Tibial nerve (tissue), 4 donors: Measurements from ENCODE around the gene SLC38A1. TPM values are rescaled to one million over a fixed set of nuclear protein-coding genes. Genes with fewer than 3 reads are reported as not detected.

ENCODE experiments used
- DNase-seq, 2 donors: peaks; one replicate each; pipeline ENCODE4 v3.0.0-alpha.2; 2019; ENCODE audit warnings: low spot score in 2 of 2
- H3K27ac ChIP-seq, 4 donors: fragments of 200-600 bp; sonication (generic) in 3 of 4; one replicate each; pipeline ENCODE4 v1.5.1; 2017 to 2019; ENCODE audit warnings: mild to moderate bottlenecking in 1 of 4
- H3K27me3 ChIP-seq, 2 donors: fragments of 200-600 bp; sonication (generic) in 1 of 2; one replicate each; pipeline versions ENCODE4 v1.5.1 to v1.6.0; 2017 to 2019
- H3K36me3 ChIP-seq, 3 donors: fragments of 200-600 bp; sonication (generic); one replicate each; pipeline ENCODE4 v1.5.1; 2018 to 2019
- H3K4me1 ChIP-seq, 4 donors: fragments of 200-600 bp; sonication (generic) in 3 of 4; one replicate each; pipeline ENCODE4 v1.5.1; 2017 to 2019
- H3K4me3 ChIP-seq, 4 donors: fragments of 200-600 bp; sonication (generic) in 3 of 4; one replicate each; pipeline ENCODE4 v1.5.1; 2017 to 2019; ENCODE audit warnings: mild to moderate bottlenecking in 1 of 4, moderate library complexity in 1 of 4
- H3K9me3 ChIP-seq, 4 donors: fragments of 200-600 bp; sonication (generic) in 3 of 4; one replicate each; pipeline ENCODE4 v1.5.1; 2017 to 2019
- CTCF ChIP-seq, 5 experiments: fragments of 200-600 bp in 3 of 5; fragments of 450-650 bp in 2 of 5; sonication (generic) in 3 of 5; IDR thresholded peaks; one replicate each; pipeline ENCODE4 v1.5.1; 2016 to 2019; ENCODE audit warnings: antibody characterized with exemption in 5 of 5, mild to moderate bottlenecking in 3 of 5, moderate library complexity in 2 of 5
- EP300 ChIP-seq, 2 donors: sonication (generic); formaldehyde crosslinking; IDR thresholded peaks; one replicate each; pipeline ENCODE4 v1.6.1; 2017; ENCODE audit warnings: antibody characterized with exemption in 2 of 2, mild to moderate bottlenecking in 1 of 2
- POLR2A ChIP-seq, 2 donors: fragments of 450-650 bp; IDR thresholded peaks; one replicate each; pipeline ENCODE4 v1.6.1; 2017; ENCODE audit warnings: antibody characterized with exemption in 2 of 2, mild to moderate bottlenecking in 2 of 2, moderate library complexity in 2 of 2
- WGBS, 2 donors: methylation state at CpG; one replicate each; pipeline ENCODE4 v1.1.5; 2018; 5-methylcytosine and 5-hydroxymethylcytosine counted together
- total RNA-seq, 4 donors: library from RNA; depleted of rRNA; stranded (reverse); fragments of >200 nt; gene quantifications; one replicate each; pipeline ENCODE4 v1.1.0, GENCODE V29; 2016

SLC38A1 gene
- total RNA-seq, 4 donors from 2014 or later: 7.0 to 11.8 (median 9.5) TPM

GRCh38 chr12:46186088-46186487 lies 82.8 kb downstream of the SLC38A1 start:
- no peak for DNase-seq
- Histone ChIP-seq H3K9me3 (no peaks in the 10 kb centered on the region), H3K27me3 (no peaks in the 10 kb centered on the region), H3K27ac (no peak overlapping the region), H3K4me3 (no peak overlapping the region), H3K36me3 (no peaks in the 10 kb centered on the region), H3K4me1 (peaks cover 0 to 16% (median 4%) of the 10 kb centered on the region in 4 donors)
- no peak for TF ChIP-seq CTCF (IDR thresholded peaks at IDR 0.05)
- TF ChIP-seq EP300 (IDR thresholded peaks at IDR 0.05): no peak
- TF ChIP-seq POLR2A (IDR thresholded peaks at IDR 0.05): no peak
- WGBS, 2 donors: 88 to 91% methylated on average over 3 of the region's 3 CpGs

- WGBS, 2 donors: 95 to 97% methylated on average over 3 of the region's 3 CpGs
- Histone ChIP-seq H3K36me3 (no peaks in the 10 kb centered on the region), H3K4me3 (no peak overlapping the region), H3K4me1 (peaks cover 0 to 16% (median 4%) of the 10 kb centered on the region in 4 donors), H3K9me3 (no peaks in the 10 kb centered on the region), H3K27me3 (no peaks in the 10 kb centered on the region), H3K27ac (no peak overlapping the region)
- TF ChIP-seq CTCF (IDR thresholded peaks at IDR 0.05) (no peak), EP300 (IDR thresholded peaks at IDR 0.05) (no peak), POLR2A (IDR thresholded peaks at IDR 0.05) (no peak)
- DNase-seq: no peak
Measured at GRCh38 chr12:46185686-46186085, 83.2 kb downstream of the SLC38A1 start.

GRCh38 chr12:46184798-46185595 lies 83.8 kb downstream of the SLC38A1 start:
- Histone ChIP-seq H3K27me3 (no peaks in the 10 kb centered on the region), H3K36me3 (no peaks in the 10 kb centered on the region), H3K27ac (no peak overlapping the region), H3K9me3 (no peaks in the 10 kb centered on the region), H3K4me1 (peaks cover 0 to 16% (median 4%) of the 10 kb centered on the region in 4 donors), H3K4me3 (no peak overlapping the region)
- no peak for TF ChIP-seq CTCF (IDR thresholded peaks at IDR 0.05)
- TF ChIP-seq EP300 (IDR thresholded peaks at IDR 0.05): no peak
- TF ChIP-seq POLR2A (IDR thresholded peaks at IDR 0.05): no peak
- WGBS, 2 donors: 77 to 80% methylated on average over 13 of the region's 13 CpGs
- DNase-seq: no peak

- H3K4me3 ChIP-seq: no peak overlapping the region
Measured at GRCh38 chr12:46183112-46183511, 85.7 kb downstream of the SLC38A1 start.

GRCh38 chr12:46181465-46181864 lies 87.4 kb downstream of the SLC38A1 start:
- TF ChIP-seq POLR2A (IDR thresholded peaks at IDR 0.05) (no peak), EP300 (IDR thresholded peaks at IDR 0.05) (no peak), CTCF (IDR thresholded peaks at IDR 0.05) (no peak)
- Histone ChIP-seq H3K27ac (no peak overlapping the region), H3K36me3 (no peaks in the 10 kb centered on the region), H3K27me3 (no peaks in the 10 kb centered on the region), H3K4me1 (peaks cover 0 to 5% (median 1%) of the 10 kb centered on the region in 4 donors), H3K4me3 (no peak overlapping the region), H3K9me3 (no peaks in the 10 kb centered on the region)
- WGBS, 2 donors: 86 to 94% methylated on average over 1 of the region's 1 CpG
- DNase-seq: no peak

More at GRCh38 chr12:46183112-46183511, 85.7 kb downstream of the SLC38A1 start:
- H3K27me3 ChIP-seq: no peaks in the 10 kb centered on the region
- H3K4me1 ChIP-seq: peaks cover 0 to 16% (median 4%) of the 10 kb centered on the region in 4 donors
- DNase-seq: no peak
- H3K27ac ChIP-seq: no peak overlapping the region
- no peaks in the 10 kb centered on the region for H3K36me3 ChIP-seq
- TF ChIP-seq POLR2A (IDR thresholded peaks at IDR 0.05) (no peak), EP300 (IDR thresholded peaks at IDR 0.05) (no peak)
- no peaks in the 10 kb centered on the region for H3K9me3 ChIP-seq
- WGBS, 2 donors: 42 to 60% methylated on average over 2 of the region's 2 CpGs
